HL-60 (cell line): ENCODE measurements around the gene DXO.
"Not testable (repeated sequence)": the region's sequence is repeated elsewhere in the genome, so short reads cannot be mapped to it uniquely, and the experiment has no call there.

Experiments
- DNase-seq, 2 experiments: peaks; one replicate each; pipeline ENCODE4 v3.0.0-alpha.2; 2010 to 2020; ENCODE audit warnings: low read depth in 1 of 2, low spot score in 1 of 2
- H3K27ac ChIP-seq: fragments of 250-450 bp; sonication (Bioruptor Pico); replicated peaks from 2 replicates; pipeline ENCODE4 v1.5.1; 2020; ENCODE audit warnings: mild to moderate bottlenecking, moderate library complexity
- H3K27me3 ChIP-seq: fragments of 250-450 bp; sonication (Bioruptor Pico); 2 replicates; pipeline ENCODE4 v1.5.1; 2021; ENCODE audit warnings: mild to moderate bottlenecking, moderate library complexity; ENCODE audit not compliant: insufficient read depth, poor library complexity, severe bottlenecking
- H3K4me3 ChIP-seq: replicated peaks from 2 replicates; pipeline ENCODE4 v1.5.1; 2011; ENCODE audit warnings: mild to moderate bottlenecking, control low read depth, low read length; ENCODE audit not compliant: insufficient read depth
- GABPA ChIP-seq: IDR thresholded peaks from 2 replicates; pipeline ENCODE4 v1.6.1; 2012; ENCODE audit warnings: low read depth
- POLR2AphosphoS5 ChIP-seq: IDR thresholded peaks from 2 replicates; pipeline ENCODE4 v1.6.1; 2012; ENCODE audit warnings: low read depth
- REST ChIP-seq: IDR thresholded peaks from 2 replicates; pipeline ENCODE4 v1.6.1; 2012; ENCODE audit warnings: low read depth; ENCODE audit not compliant: insufficient replicate concordance
- SPI1 ChIP-seq: IDR thresholded peaks from 2 replicates; pipeline ENCODE4 v1.6.1; 2012; ENCODE audit warnings: low read depth, mild to moderate bottlenecking, borderline replicate concordance
- TF ChIP-seq, protein P1 (sequence below): IDR thresholded peaks from one replicate; pipeline ENCODE4 v1.5.1; 2011; ENCODE audit warnings: low read length, control low read depth, inconsistent platforms; ENCODE audit not compliant: insufficient read depth

The DXO gene

DNA sequence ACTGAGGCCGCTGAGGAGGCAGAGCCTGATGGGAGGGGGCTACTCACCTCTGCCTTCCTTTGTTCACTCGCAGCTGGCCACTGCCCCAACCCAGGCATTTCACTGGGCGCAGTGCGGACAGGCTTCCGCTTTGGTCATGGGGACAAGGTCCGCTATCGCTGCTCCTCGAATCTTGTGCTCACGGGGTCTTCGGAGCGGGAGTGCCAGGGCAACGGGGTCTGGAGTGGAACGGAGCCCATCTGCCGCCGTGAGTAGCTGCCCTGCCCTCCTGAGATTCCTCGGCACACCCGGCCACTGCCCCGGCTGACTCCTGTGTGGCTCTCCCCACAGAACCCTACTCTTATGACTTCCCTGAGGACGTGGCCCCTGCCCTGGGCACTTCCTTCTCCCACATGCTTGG lies 38.4 kb downstream of the DXO start:
- DNase-seq = no peak
- TF ChIP-seq POLR2AphosphoS5 = no peak
- Histone ChIP-seq H3K27me3 (no peaks in the 10 kb centered on the region), H3K4me3 (no peak overlapping the region), H3K27ac (no peak overlapping the region)

GRCh38 chr6:31932137-31932536 lies 39.8 kb downstream of the DXO start:
- DNase-seq, H3K4me3 ChIP-seq, H3K27ac ChIP-seq, H3K27me3 ChIP-seq: not testable (repeated sequence)

DNA sequence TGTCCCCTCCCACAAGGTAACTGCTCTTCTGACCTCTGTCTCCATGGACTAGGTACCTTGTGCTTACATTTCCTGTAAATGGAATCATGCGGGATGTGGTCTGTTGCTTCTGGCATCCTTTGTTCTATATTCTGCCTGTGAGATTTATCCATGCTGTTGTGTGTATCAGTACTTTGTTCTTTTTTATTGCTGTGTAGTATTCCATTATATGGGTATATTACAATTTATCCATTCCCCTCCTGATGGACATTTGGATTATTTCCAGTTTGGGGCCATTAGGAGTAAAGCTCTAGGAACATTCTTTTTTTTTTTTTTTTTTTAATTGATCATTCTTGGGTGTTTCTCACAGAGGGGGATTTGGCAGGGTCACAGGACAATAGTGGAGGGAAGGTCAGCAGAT lies 41.0 kb downstream of the DXO start:
- Histone ChIP-seq H3K4me3 (no peak overlapping the region), H3K27ac (no peak overlapping the region), H3K27me3 (no peaks in the 10 kb centered on the region)
- DNase-seq = no peak
- TF ChIP-seq POLR2AphosphoS5 = no peak
- TF ChIP-seq, protein P1, sequence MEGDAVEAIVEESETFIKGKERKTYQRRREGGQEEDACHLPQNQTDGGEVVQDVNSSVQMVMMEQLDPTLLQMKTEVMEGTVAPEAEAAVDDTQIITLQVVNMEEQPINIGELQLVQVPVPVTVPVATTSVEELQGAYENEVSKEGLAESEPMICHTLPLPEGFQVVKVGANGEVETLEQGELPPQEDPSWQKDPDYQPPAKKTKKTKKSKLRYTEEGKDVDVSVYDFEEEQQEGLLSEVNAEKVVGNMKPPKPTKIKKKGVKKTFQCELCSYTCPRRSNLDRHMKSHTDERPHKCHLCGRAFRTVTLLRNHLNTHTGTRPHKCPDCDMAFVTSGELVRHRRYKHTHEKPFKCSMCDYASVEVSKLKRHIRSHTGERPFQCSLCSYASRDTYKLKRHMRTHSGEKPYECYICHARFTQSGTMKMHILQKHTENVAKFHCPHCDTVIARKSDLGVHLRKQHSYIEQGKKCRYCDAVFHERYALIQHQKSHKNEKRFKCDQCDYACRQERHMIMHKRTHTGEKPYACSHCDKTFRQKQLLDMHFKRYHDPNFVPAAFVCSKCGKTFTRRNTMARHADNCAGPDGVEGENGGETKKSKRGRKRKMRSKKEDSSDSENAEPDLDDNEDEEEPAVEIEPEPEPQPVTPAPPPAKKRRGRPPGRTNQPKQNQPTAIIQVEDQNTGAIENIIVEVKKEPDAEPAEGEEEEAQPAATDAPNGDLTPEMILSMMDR = no peak
- TF ChIP-seq GABPA = no peak
- TF ChIP-seq REST = no peak
- TF ChIP-seq SPI1 = no peak

- TF ChIP-seq SPI1 = no peak
- TF ChIP-seq GABPA = no peak
- H3K4me3 ChIP-seq = no peak overlapping the region
- DNase-seq = no peak
- no peak overlapping the region for H3K27ac ChIP-seq
- no peaks in the 10 kb centered on the region for H3K27me3 ChIP-seq
Measured at GRCh38 chr6:31928672-31928939, 43.3 kb downstream of the DXO start.

- H3K27ac ChIP-seq = no peak overlapping the region
Measured at GRCh38 chr6:31927863-31928671, 43.9 kb downstream of the DXO start.

More at GRCh38 chr6:31927863-31928671, 43.9 kb downstream of the DXO start:
- Histone ChIP-seq H3K4me3 (no peak overlapping the region), H3K27me3 (no peaks in the 10 kb centered on the region)
- DNase-seq = no peak
- TF ChIP-seq REST = no peak
- TF ChIP-seq GABPA = no peak
- TF ChIP-seq, protein P1 = no peak
- TF ChIP-seq SPI1 = no peak
- TF ChIP-seq POLR2AphosphoS5 = no peak
